Neural cell (in vitro differentiated cells): ENCODE measurements around the gene MYO6. TPM values are rescaled to one million over a fixed set of nuclear protein-coding genes. Genes with fewer than 3 reads are reported as not detected.

Experiments
- H2AFZ ChIP-seq: fragments of 200-600, 300-800 bp; sonication (generic), shearing (Covaris generic); 2 replicates; pipeline ENCODE4 v1.6.0; 2014; ENCODE audit warnings: low read depth, mild to moderate bottlenecking, antibody characterized with exemption, low read length, moderate library complexity
- H3F3A ChIP-seq: fragments of 200-600 bp; shearing (Covaris generic); 2 replicates; pipeline ENCODE4 v1.6.1; 2016; ENCODE audit warnings: mild to moderate bottlenecking, moderate library complexity, mixed read lengths, antibody characterized with exemption, low read length; ENCODE audit not compliant: insufficient read depth, poor library complexity, severe bottlenecking
- H3K27ac ChIP-seq: fragments of 200-600, 300-800 bp; sonication (generic), shearing (Covaris generic); 2 replicates; pipeline ENCODE4 v1.5.1; 2014; ENCODE audit warnings: mild to moderate bottlenecking, low read length, moderate library complexity
- H3K27me3 ChIP-seq: fragments of 300-800, 200-600 bp; sonication (generic), shearing (Covaris generic); 2 replicates; pipeline ENCODE4 v1.6.0; 2014; ENCODE audit warnings: mild to moderate bottlenecking, low read depth, low read length, moderate library complexity; ENCODE audit not compliant: insufficient read depth
- H3K36me3 ChIP-seq: fragments of 300-800, 200-600 bp; sonication (generic), shearing (Covaris generic); 2 replicates; pipeline ENCODE4 v1.5.1; 2014; ENCODE audit warnings: mild to moderate bottlenecking, antibody characterized with exemption, low read length, moderate library complexity; ENCODE audit not compliant: insufficient read depth
- H3K4me2 ChIP-seq: fragments of 300-800, 200-600 bp; sonication (generic), shearing (Covaris generic); 2 replicates; pipeline ENCODE4 v1.6.0; 2014; ENCODE audit warnings: mild to moderate bottlenecking, low read length
- H3K4me3 ChIP-seq: fragments of 300-800, 200-600 bp; sonication (generic), shearing (Covaris generic); 2 replicates; pipeline ENCODE4 v1.5.1; 2014; ENCODE audit warnings: mild to moderate bottlenecking, low read length, moderate library complexity
- H3K79me2 ChIP-seq: fragments of 200-600 bp; shearing (Covaris generic); replicated peaks from 2 replicates; pipeline ENCODE4 v1.6.0; 2014; ENCODE audit warnings: mild to moderate bottlenecking, low read length, moderate library complexity; ENCODE audit not compliant: insufficient read depth
- H3K9ac ChIP-seq: fragments of 300-800, 200-600 bp; sonication (generic), shearing (Covaris generic); 2 replicates; pipeline ENCODE4 v1.6.1; 2016; ENCODE audit warnings: mild to moderate bottlenecking, low read length, mixed read lengths
- H3K9me2 ChIP-seq: fragments of 200-600 bp; shearing (Covaris generic); 2 replicates; pipeline ENCODE4 v1.6.1; 2016; ENCODE audit warnings: mild to moderate bottlenecking, low read length, mixed read lengths; ENCODE audit not compliant: insufficient read depth
- H3K9me3 ChIP-seq: fragments of 200-600, 300-800 bp; sonication (generic), shearing (Covaris generic); 2 replicates; pipeline ENCODE4 v1.6.1; 2016; ENCODE audit warnings: mild to moderate bottlenecking, mixed run types, low read length, moderate library complexity, mixed read lengths
- H4K20me1 ChIP-seq: fragments of 200-600 bp; shearing (Covaris generic); 2 replicates; pipeline ENCODE4 v1.6.1; 2016; ENCODE audit warnings: mild to moderate bottlenecking, mixed run types; ENCODE audit not compliant: insufficient read depth
- EP300 ChIP-seq: fragments of 450-650 bp; conservative IDR thresholded peaks from 2 replicates; pipeline ENCODE4 v1.6.1; 2014; ENCODE audit warnings: antibody characterized with exemption, mild to moderate bottlenecking, moderate library complexity; ENCODE audit not compliant: poor library complexity, severe bottlenecking
- EZH2 ChIP-seq: fragments of 200-600, 300-800 bp; shearing (Covaris generic), sonication (generic); IDR thresholded peaks from 2 replicates; pipeline ENCODE4 v1.6.1; 2014; ENCODE audit warnings: antibody characterized with exemption, low read length, borderline replicate concordance, mild to moderate bottlenecking; ENCODE audit not compliant: insufficient read depth, poor library complexity, severe bottlenecking
- MXI1 ChIP-seq: fragments of 450-650 bp; conservative IDR thresholded peaks from 2 replicates; pipeline ENCODE4 v1.6.1; 2014; ENCODE audit warnings: antibody characterized with exemption, mild to moderate bottlenecking; ENCODE audit not compliant: poor library complexity, severe bottlenecking
- POLR2AphosphoS5 ChIP-seq: IDR thresholded peaks from 2 replicates; pipeline ENCODE4 v1.6.1; 2012
- RAD21 ChIP-seq: fragments of 450-650 bp; conservative IDR thresholded peaks from 2 replicates; pipeline ENCODE4 v1.6.1; 2014; ENCODE audit warnings: antibody characterized with exemption, mild to moderate bottlenecking, moderate library complexity
- SMC3 ChIP-seq: fragments of 450-650 bp; conservative IDR thresholded peaks from 2 replicates; pipeline ENCODE4 v1.6.1; 2014; ENCODE audit warnings: antibody characterized with exemption, mild to moderate bottlenecking, moderate library complexity; ENCODE audit not compliant: poor library complexity
- TAF1 ChIP-seq: IDR thresholded peaks from 2 replicates; pipeline ENCODE4 v1.6.1; 2012; ENCODE audit warnings: low read depth
- polyA plus RNA-seq: library from polyadenylated mRNA; depleted of rRNA; stranded (reverse); fragments of >200 nt; gene quantifications from 2 replicates; pipeline ENCODE4 v1.2.3, GENCODE V29; 2014
- TF ChIP-seq, protein P1 (sequence below): fragments of 450-650 bp; IDR thresholded peaks from 2 replicates; pipeline ENCODE4 v1.5.1; 2014; ENCODE audit warnings: antibody characterized with exemption, mild to moderate bottlenecking, moderate library complexity; ENCODE audit not compliant: poor library complexity, severe bottlenecking
- TF ChIP-seq, protein P2 (sequence below): IDR thresholded peaks from 2 replicates; pipeline ENCODE4 v1.6.1; 2012; ENCODE audit warnings: borderline replicate concordance

MYO6 gene
- polyA plus RNA-seq, 1 donor from 2014 or later = 49.1 TPM

DNA sequence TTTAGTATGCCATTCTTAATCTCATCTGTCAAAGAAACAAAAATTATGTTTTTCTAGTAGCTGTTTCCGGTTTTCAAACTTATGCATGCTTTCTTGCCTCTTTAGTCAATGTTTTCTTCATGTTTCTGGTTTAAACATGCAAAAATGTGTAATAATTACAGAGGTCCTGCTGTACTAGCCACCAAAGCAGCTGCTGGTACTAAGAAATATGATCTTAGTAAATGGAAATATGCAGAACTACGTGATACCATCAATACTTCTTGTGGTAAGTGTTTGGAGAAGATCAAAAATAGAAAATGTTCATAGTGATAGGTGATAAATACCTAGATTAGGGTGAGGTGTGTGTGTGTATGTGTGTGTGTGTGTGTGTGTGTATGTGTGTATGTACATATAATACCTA lies 158.4 kb downstream of the MYO6 start:
- no peaks in the 10 kb centered on the region for H3K79me2 ChIP-seq
- H3K9me3 ChIP-seq = no peaks in the 10 kb centered on the region
- no peaks in the 10 kb centered on the region for H3K9me2 ChIP-seq
- no peak overlapping the region for H2AFZ ChIP-seq
- H3K36me3 ChIP-seq = no peaks in the 10 kb centered on the region
- no peaks in the 10 kb centered on the region for H3F3A ChIP-seq
- no peak overlapping the region for H3K27ac ChIP-seq
- H3K9ac ChIP-seq = no peak overlapping the region
- H3K4me2 ChIP-seq = no peak overlapping the region
- no peaks in the 10 kb centered on the region for H3K27me3 ChIP-seq
- no peak overlapping the region for H3K4me3 ChIP-seq
- no peaks in the 10 kb centered on the region for H4K20me1 ChIP-seq
- TF ChIP-seq TAF1 (no peak), POLR2AphosphoS5 (no peak), MXI1 (no peak), EZH2 (no peak), RAD21 (no peak), SMC3 (no peak), EP300 (no peak)
- TF ChIP-seq, protein P1, sequence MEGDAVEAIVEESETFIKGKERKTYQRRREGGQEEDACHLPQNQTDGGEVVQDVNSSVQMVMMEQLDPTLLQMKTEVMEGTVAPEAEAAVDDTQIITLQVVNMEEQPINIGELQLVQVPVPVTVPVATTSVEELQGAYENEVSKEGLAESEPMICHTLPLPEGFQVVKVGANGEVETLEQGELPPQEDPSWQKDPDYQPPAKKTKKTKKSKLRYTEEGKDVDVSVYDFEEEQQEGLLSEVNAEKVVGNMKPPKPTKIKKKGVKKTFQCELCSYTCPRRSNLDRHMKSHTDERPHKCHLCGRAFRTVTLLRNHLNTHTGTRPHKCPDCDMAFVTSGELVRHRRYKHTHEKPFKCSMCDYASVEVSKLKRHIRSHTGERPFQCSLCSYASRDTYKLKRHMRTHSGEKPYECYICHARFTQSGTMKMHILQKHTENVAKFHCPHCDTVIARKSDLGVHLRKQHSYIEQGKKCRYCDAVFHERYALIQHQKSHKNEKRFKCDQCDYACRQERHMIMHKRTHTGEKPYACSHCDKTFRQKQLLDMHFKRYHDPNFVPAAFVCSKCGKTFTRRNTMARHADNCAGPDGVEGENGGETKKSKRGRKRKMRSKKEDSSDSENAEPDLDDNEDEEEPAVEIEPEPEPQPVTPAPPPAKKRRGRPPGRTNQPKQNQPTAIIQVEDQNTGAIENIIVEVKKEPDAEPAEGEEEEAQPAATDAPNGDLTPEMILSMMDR = no peak
- TF ChIP-seq, protein P2, sequence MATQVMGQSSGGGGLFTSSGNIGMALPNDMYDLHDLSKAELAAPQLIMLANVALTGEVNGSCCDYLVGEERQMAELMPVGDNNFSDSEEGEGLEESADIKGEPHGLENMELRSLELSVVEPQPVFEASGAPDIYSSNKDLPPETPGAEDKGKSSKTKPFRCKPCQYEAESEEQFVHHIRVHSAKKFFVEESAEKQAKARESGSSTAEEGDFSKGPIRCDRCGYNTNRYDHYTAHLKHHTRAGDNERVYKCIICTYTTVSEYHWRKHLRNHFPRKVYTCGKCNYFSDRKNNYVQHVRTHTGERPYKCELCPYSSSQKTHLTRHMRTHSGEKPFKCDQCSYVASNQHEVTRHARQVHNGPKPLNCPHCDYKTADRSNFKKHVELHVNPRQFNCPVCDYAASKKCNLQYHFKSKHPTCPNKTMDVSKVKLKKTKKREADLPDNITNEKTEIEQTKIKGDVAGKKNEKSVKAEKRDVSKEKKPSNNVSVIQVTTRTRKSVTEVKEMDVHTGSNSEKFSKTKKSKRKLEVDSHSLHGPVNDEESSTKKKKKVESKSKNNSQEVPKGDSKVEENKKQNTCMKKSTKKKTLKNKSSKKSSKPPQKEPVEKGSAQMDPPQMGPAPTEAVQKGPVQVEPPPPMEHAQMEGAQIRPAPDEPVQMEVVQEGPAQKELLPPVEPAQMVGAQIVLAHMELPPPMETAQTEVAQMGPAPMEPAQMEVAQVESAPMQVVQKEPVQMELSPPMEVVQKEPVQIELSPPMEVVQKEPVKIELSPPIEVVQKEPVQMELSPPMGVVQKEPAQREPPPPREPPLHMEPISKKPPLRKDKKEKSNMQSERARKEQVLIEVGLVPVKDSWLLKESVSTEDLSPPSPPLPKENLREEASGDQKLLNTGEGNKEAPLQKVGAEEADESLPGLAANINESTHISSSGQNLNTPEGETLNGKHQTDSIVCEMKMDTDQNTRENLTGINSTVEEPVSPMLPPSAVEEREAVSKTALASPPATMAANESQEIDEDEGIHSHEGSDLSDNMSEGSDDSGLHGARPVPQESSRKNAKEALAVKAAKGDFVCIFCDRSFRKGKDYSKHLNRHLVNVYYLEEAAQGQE = no peak

DNA sequence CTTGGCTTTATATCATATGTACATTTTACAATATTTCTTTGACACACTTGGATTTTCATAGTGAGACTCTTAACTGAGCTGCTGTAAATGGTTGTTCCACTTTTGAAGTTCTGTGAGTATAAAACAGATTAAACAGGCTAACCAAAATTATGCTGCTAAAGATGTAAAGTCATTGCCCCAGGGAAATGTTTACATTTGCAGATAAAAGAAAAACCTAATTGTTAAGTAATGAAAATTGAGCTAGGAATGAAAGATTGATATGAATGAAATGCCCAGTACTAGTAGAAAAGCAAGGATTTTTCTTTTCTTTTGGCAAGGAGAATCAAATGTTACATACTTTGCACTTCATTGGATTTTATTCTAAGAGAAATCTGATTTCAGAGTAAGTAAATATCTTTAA lies 164.0 kb downstream of the MYO6 start:
- no peaks in the 10 kb centered on the region for H3K9me2 ChIP-seq
- H3K27ac ChIP-seq = no peak overlapping the region
- H3K27me3 ChIP-seq = no peaks in the 10 kb centered on the region
- no peaks in the 10 kb centered on the region for H3F3A ChIP-seq
- H3K4me3 ChIP-seq = no peak overlapping the region
- TF ChIP-seq, protein P1 = no peak
- TF ChIP-seq EZH2 (no peak), SMC3 (no peak), POLR2AphosphoS5 (no peak), RAD21 (no peak), EP300 (no peak), MXI1 (no peak), TAF1 (no peak)
- TF ChIP-seq, protein P2 = no peak
- no peaks in the 10 kb centered on the region for H3K79me2 ChIP-seq
- H4K20me1 ChIP-seq = no peaks in the 10 kb centered on the region
- no peak overlapping the region for H3K9ac ChIP-seq
- no peak overlapping the region for H2AFZ ChIP-seq
- H3K9me3 ChIP-seq = no peaks in the 10 kb centered on the region
- H3K36me3 ChIP-seq = peaks cover 11% of the 10 kb centered on the region
- no peak overlapping the region for H3K4me2 ChIP-seq
